Neutrophil (primary cell): ENCODE results near the gene GALNTL6.

ENCODE experiments used
- H3K27ac ChIP-seq: fragments of 200-600 bp; sonication (generic); 2 replicates; pipeline ENCODE4 v1.5.1; 2016; ENCODE audit warnings: mild to moderate bottlenecking, moderate library complexity
- H3K27me3 ChIP-seq: fragments of 200-600 bp; sonication (generic); 2 replicates; pipeline ENCODE4 v1.6.0; 2016; ENCODE audit warnings: mild to moderate bottlenecking
- H3K36me3 ChIP-seq: fragments of 200-600 bp; sonication (generic); 2 replicates; pipeline ENCODE4 v1.5.1; 2017
- H3K4me1 ChIP-seq, 2 experiments: fragments of 200-600 bp in 1 of 2; sonication (generic) in 1 of 2; 1 replicate in 1 of 2; 2 replicates in 1 of 2; pipeline versions ENCODE4 v1.5.1 to v1.6.1; 2013 to 2016; ENCODE audit warnings: low read depth in 1 of 2, low read length in 1 of 2, mild to moderate bottlenecking in 1 of 2, moderate library complexity in 1 of 2; ENCODE audit not compliant: control insufficient read depth in 1 of 2, insufficient read depth in 1 of 2
- H3K4me3 ChIP-seq, 2 experiments: fragments of 200-600 bp in 1 of 2; sonication (generic) in 1 of 2; 1 replicate in 1 of 2; 2 replicates in 1 of 2; pipeline ENCODE4 v1.5.1; 2013 to 2016; ENCODE audit warnings: low read depth in 1 of 2, low read length in 1 of 2, mild to moderate bottlenecking in 1 of 2, moderate library complexity in 1 of 2
- H3K9me3 ChIP-seq: fragments of 200-600 bp; sonication (generic); 2 replicates; pipeline ENCODE4 v1.5.1; 2016
- CTCF ChIP-seq: fragments of 200-600 bp; sonication (generic); IDR thresholded peaks from 2 replicates; pipeline ENCODE4 v1.5.1; 2016; ENCODE audit warnings: antibody characterized with exemption

The GALNTL6 gene

GRCh38 chr4:171983935-171984805 is 171.0 kb downstream of the GALNTL6 start:
- no peaks in the 10 kb centered on the region for H3K27me3 ChIP-seq
- TF ChIP-seq CTCF = no peak
- H3K4me1 ChIP-seq = no peaks in the 10 kb centered on the region
- no peak overlapping the region for H3K27ac ChIP-seq
- H3K36me3 ChIP-seq = no peaks in the 10 kb centered on the region
- H3K9me3 ChIP-seq = no peaks in the 10 kb centered on the region
- no peak overlapping the region for H3K4me3 ChIP-seq

DNA sequence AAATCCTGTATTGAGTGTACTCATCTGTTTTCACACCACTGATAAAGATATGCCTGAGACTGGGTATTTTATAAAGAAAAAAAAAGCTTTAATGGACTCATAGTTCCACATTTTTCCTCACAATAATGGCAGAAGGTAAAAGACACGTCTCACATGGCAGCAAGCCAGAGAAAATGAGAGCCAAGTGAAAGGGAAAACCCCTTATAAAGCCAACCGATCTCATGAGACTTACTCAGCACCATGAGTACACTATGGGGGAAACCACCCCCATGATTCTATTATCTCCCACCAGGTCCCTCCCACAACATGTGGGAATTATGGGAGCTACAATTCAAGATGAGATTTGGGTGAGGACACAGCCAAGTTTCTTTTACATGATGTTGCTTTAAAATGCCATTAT is 171.9 kb downstream of the GALNTL6 start:
- Histone ChIP-seq H3K27ac (no peak overlapping the region), H3K9me3 (no peaks in the 10 kb centered on the region), H3K36me3 (no peaks in the 10 kb centered on the region), H3K4me3 (no peak overlapping the region), H3K4me1 (no peaks in the 10 kb centered on the region), H3K27me3 (no peaks in the 10 kb centered on the region)
- TF ChIP-seq CTCF = no peak

DNA sequence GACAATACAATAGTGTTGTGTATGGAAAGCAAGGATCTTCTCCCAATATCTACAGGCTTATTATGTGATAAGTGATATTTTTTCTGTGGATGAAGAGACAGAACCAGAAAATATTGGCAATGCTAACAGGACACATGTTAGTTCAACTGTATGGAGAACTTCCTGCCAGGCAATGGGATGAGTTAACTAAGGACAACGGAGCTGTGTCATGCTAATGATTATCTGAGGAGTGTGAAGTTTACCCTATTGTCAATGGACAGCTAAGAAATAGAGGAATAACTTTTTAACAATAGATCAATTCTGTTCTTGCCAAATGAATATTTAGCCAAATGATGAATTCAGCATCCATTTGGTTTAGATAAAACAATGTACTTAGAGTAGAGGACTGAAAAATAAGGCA is 180.0 kb downstream of the GALNTL6 start:
- Histone ChIP-seq H3K9me3 (no peaks in the 10 kb centered on the region), H3K36me3 (no peaks in the 10 kb centered on the region), H3K4me1 (no peaks in the 10 kb centered on the region), H3K27me3 (no peaks in the 10 kb centered on the region), H3K27ac (no peak overlapping the region), H3K4me3 (no peak overlapping the region)
- TF ChIP-seq CTCF = no peak

GRCh38 chr4:172007889-172008288 is 194.7 kb downstream of the GALNTL6 start:
- Histone ChIP-seq H3K27ac (no peak overlapping the region), H3K36me3 (no peaks in the 10 kb centered on the region), H3K9me3 (no peaks in the 10 kb centered on the region), H3K4me3 (no peak overlapping the region), H3K27me3 (no peaks in the 10 kb centered on the region), H3K4me1 (no peaks in the 10 kb centered on the region)
- no peak for TF ChIP-seq CTCF

DNA sequence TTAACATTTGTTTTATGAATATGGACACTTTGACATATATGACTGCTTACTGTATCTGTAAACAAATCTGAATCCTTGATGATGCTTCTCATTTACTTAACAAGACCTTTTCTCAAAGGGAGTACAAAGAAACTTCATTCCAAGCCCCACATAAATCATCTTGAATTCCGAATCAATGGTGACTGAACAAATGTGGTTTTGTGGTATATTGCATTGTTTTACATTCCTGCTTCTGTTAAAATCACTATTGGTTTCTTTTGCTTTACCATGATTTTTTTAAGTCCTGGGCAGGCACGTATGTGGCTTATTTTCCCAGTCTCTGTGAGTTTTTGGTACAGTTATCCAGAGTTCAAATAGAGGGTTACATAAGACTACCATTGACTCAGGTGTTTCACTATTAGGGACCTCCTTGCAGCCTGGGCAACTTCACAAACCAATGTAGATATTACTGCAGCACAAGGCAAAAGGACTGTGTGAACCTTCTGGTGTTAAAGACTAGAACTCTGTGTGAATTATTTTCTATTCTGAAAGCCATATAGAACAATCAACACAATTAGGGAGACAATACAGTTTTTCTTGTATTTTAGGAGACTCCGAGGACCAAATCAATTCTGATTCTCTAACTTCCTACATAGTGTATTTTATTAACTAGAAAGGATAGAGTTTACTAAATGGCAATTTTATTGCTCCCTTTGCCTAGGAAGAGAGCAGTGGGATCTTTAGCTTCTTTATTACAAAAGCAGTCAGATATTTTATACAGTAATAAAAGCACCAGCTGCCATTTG is 196.4 kb downstream of the GALNTL6 start:
- no peaks in the 10 kb centered on the region for H3K36me3 ChIP-seq
- no peaks in the 10 kb centered on the region for H3K9me3 ChIP-seq
- H3K27me3 ChIP-seq = no peaks in the 10 kb centered on the region
- no peaks in the 10 kb centered on the region for H3K4me1 ChIP-seq
- no peak overlapping the region for H3K27ac ChIP-seq
- no peak for TF ChIP-seq CTCF
- no peak overlapping the region for H3K4me3 ChIP-seq
